ENCODE measurements around the gene ELP6.
"Not testable (repeated sequence)": the region's sequence is repeated elsewhere in the genome, so short reads cannot be mapped to it uniquely, and the experiment has no call there.

The ELP6 gene

DNA sequence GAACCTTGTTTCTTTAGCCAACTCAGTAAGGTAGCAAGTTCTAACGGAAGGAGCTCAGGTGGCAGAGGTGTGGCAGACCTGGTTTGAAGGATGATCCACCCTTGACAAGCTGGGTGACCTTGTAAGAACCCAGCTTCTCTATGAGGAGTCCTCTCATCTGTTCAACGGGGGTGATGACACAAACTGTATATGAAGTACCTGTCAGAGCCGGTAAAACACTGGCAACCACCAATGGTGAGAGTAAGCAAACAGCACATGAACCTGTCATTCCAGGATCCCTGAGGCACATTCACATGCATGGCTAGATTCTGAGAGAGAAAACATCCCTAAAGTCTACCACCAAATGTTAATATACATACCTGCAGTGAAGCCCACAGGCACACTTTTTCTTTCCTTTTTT lies 40.1 kb downstream of the ELP6 start:
- TF ChIP-seq, protein P1, sequence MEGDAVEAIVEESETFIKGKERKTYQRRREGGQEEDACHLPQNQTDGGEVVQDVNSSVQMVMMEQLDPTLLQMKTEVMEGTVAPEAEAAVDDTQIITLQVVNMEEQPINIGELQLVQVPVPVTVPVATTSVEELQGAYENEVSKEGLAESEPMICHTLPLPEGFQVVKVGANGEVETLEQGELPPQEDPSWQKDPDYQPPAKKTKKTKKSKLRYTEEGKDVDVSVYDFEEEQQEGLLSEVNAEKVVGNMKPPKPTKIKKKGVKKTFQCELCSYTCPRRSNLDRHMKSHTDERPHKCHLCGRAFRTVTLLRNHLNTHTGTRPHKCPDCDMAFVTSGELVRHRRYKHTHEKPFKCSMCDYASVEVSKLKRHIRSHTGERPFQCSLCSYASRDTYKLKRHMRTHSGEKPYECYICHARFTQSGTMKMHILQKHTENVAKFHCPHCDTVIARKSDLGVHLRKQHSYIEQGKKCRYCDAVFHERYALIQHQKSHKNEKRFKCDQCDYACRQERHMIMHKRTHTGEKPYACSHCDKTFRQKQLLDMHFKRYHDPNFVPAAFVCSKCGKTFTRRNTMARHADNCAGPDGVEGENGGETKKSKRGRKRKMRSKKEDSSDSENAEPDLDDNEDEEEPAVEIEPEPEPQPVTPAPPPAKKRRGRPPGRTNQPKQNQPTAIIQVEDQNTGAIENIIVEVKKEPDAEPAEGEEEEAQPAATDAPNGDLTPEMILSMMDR (IDR thresholded peaks at IDR 0.05; ENCODE audit: low read depth, low read length, missing control alignments): no peak

DNA sequence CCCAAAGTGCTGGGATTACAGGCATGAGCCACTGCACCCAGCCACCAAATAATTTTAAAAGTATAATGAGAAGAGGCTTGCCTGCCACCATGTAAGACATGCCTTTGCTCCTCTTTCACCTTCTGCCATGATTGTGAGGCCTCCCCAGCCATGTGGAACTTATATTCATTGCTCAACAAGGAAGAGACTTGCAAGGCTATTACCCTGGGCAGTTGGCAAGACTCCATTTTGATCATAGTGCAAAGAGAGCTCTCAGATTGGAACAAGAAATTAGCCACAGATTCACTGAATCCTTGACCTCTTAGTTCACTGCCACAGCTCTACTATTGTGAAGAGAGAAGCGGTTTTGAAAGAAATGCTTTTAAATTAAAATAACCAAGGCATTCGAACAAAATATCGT lies 43.9 kb downstream of the ELP6 start:
- DNase-seq (ENCODE audit: low read depth): no peak
- TF ChIP-seq, protein P1 (IDR thresholded peaks at IDR 0.05; ENCODE audit: low read depth, low read length, missing control alignments): no peak
- H3K4me3 ChIP-seq (ENCODE audit: low read depth, low read length): no peak overlapping the region

More for the DNA sequence above, 40.1 kb downstream of the ELP6 start:
- DNase-seq (ENCODE audit: low read depth): no peak
- no peak overlapping the region for H3K4me3 ChIP-seq (ENCODE audit: low read depth, low read length)

DNA sequence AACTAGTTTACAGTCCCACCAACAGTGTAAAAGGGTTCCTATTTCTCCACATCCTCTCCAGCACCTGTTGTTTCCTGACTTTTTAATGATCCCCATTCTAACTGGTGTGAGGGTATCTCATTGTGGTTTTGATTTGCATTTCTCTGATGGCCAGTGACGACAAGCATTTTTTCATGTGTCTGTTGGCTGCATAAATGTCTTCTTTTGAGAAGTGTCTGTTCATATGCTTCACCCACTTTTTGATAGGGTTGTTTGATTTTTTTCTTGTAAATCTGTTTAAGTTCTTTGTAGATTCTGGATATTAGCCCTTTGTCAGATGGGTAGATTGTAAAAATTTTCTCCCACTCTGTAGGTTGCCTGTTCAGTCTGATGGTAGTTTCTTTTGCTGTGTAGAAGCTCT lies 45.2 kb downstream of the ELP6 start:
- H3K4me3 ChIP-seq (ENCODE audit: low read depth, low read length); DNase-seq (ENCODE audit: low read depth): not testable (repeated sequence)

DNA sequence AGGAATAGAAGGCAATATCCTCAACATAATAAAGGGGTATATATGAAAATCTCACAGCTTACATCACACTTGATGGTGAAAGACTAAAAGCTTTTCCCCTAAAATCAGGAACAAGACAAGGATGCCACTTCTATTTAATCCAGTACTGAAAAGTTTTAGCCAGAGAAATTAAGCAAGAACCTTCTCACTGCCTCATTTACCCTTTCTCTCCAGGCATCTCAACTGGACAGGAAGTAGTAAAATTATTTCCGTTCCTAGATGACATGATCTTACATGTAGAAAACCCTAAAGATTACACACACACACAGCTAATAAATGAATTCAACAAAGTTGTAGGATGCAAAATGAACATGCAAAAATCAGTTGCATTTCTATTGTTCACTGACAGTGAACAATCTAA lies 48.9 kb downstream of the ELP6 start:
- no peak for DNase-seq (ENCODE audit: low read depth)
- no peak overlapping the region for H3K4me3 ChIP-seq (ENCODE audit: low read depth, low read length)
- TF ChIP-seq, protein P1 (IDR thresholded peaks at IDR 0.05; ENCODE audit: low read depth, low read length, missing control alignments): no peak

DNA sequence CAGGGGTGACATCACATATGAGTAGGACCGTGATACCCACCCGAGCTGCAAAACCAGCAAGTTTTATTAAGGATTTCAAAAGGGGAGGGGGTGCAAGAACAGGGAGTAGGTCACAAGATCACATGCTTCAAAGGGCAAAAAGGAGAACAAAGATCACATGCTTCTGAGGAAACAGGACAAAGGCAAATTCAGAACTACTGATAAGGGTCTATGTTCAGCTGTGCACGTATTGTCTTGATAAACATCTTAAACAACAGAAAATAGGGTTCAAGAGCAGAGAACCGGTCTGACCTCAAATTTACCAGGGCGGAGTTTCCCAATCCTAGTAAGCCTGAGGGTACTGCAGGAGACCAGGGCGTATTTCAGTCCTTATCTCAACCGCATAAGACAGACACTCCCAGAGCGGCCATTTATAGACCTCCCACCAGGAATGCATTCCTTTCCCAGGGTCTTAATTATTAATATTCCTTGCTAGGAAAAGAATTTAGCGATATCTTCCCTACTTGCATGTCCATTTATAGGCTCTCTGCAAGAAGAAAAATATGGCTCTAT lies 53.9 kb downstream of the ELP6 start:
- H3K4me3 ChIP-seq (ENCODE audit: low read depth, low read length); DNase-seq (ENCODE audit: low read depth): not testable (repeated sequence)

DNA sequence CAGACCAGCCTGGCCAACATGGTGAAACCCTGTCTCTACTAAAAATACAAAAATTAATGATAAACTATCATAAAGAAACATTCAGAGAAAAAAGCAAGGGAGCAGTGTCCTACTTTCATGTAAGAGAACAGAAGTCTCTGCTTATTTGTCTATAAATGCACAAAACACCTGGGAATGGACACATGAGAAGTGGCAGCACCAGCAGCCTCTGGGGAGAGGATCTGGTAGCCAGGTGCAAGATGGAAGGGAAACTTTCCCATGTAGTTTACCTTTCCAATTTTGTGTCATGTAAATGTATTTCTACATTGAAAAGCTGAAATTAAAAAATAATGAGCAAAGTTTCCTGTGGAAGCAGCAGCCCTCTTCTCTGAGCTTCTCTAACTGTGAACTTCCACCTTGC lies 56.5 kb downstream of the ELP6 start:
- TF ChIP-seq, protein P1 (IDR thresholded peaks at IDR 0.05; ENCODE audit: low read depth, low read length, missing control alignments): no peak
- no peak overlapping the region for H3K4me3 ChIP-seq (ENCODE audit: low read depth, low read length)
- DNase-seq (ENCODE audit: low read depth): no peak

DNA sequence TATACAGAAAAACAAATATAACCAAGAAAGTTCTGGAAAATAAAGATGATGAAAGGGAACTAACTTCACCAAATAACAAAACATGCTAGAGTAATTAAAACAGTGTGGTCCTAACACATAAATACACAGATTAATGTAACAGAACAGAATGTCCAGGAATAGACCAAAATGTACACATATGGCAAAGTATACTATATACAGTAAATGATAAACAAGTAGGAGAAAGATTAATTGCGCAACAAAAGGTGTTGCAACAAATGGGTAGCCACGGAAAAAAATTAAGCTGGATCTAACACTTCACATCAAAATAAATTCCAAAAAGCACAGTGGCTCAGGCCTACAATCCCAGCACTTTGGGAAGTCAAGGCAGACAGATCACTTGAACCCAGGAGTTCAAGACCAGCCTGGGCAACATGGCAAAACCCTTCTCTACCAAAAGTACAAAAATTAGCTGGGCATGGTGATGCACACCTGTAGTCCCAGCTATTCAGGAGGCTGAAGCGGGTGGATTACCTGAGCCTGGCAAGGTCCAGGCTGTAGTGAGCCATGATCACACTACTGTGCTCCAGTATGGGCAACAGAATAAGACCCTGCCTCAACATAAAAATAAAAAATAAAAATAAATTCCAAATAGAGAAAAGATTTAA lies 57.6 kb downstream of the ELP6 start:
- no peak for DNase-seq (ENCODE audit: low read depth)
- TF ChIP-seq, protein P1 (IDR thresholded peaks at IDR 0.05; ENCODE audit: low read depth, low read length, missing control alignments): no peak
- H3K4me3 ChIP-seq (ENCODE audit: low read depth, low read length): no peak overlapping the region

DNA sequence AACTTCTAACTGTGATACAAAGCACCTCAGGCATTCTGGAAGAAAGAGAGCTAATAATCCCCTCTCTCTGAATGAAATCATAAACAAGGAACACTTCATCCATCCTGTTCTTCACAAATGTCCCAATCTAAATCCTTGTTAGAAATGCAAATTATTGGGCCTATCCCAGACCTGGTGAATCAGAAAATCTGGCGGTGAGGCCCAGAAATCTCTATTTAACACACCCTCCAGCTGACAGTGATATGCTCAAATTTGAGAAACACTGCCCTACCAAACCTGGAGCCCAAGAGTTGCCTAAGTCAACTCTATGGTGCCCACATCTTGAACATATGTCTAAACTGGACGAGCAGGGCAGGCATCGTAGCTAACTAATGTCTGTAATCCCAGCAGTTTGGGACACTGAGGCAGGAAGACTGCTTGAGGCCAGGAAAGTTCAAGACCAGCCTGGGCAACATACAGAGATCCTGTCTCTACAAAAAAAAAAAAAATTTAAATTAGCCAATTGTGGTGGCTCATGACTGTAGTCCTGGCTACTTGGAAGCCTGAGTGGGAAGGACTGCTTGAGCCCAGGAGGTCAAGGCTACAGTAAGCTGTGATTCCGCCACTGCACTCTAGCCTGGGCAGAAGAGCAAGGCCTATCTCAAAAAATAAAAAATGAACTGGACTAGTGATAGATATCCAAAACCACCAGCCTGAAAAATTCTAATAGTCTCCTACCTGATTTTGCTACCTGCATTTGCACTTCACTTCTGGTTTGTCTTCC lies 60.9 kb downstream of the ELP6 start:
- DNase-seq (ENCODE audit: low read depth): no peak
- H3K4me3 ChIP-seq (ENCODE audit: low read depth, low read length): no peak overlapping the region
- TF ChIP-seq, protein P1 (IDR thresholded peaks at IDR 0.05; ENCODE audit: low read depth, low read length, missing control alignments): no peak

Data from GM12864 (cell line).